Prostate gland (tissue), 2 donors: Measurements from ENCODE around the gene GRID1. TPM values are rescaled to one million over a fixed set of nuclear protein-coding genes. Genes with fewer than 3 reads are reported as not detected.

Experiments
- DNase-seq: peaks from one replicate; pipeline ENCODE4 v3.0.0-alpha.2; 2019; ENCODE audit warnings: low spot score
- H3K27ac ChIP-seq, 2 donors: fragments of 200-600 bp; sonication (generic); 2 replicates each; pipeline ENCODE4 v1.5.1; 2017 to 2019
- H3K27me3 ChIP-seq: fragments of 200-600 bp; sonication (generic); replicated peaks from 2 replicates; pipeline ENCODE4 v1.5.1; 2019; ENCODE audit not compliant: insufficient read depth
- H3K36me3 ChIP-seq, 2 donors: fragments of 200-600 bp; sonication (generic); 1 replicate in 1 of 2; 2 replicates in 1 of 2; pipeline versions ENCODE4 v1.5.1 to v1.8.1; 2017 to 2019
- H3K4me1 ChIP-seq: fragments of 200-600 bp; sonication (generic); replicated peaks from 2 replicates; pipeline ENCODE4 v1.5.1; 2019
- H3K4me3 ChIP-seq, 2 donors: fragments of 200-600 bp; sonication (generic); 2 replicates each; pipeline ENCODE4 v1.5.1; 2017 to 2019
- H3K9me3 ChIP-seq: fragments of 200-600 bp; sonication (generic); 2 replicates; pipeline ENCODE4 v1.5.1; 2017
- CTCF ChIP-seq, 4 experiments: fragments of 200-600 bp in 2 of 4; fragments of 450-650 bp in 2 of 4; sonication (generic) in 2 of 4; IDR thresholded peaks; 1 replicate in 3 of 4; 2 replicates in 1 of 4; pipeline ENCODE4 v1.5.1; 2016 to 2019; ENCODE audit warnings: antibody characterized with exemption in 4 of 4, mild to moderate bottlenecking in 2 of 4, moderate library complexity in 2 of 4
- POLR2A ChIP-seq: fragments of 450-650 bp; IDR thresholded peaks from one replicate; pipeline ENCODE4 v1.6.1; 2016; ENCODE audit warnings: antibody characterized with exemption, mild to moderate bottlenecking
- POLR2AphosphoS5 ChIP-seq: sonication (generic); formaldehyde crosslinking; IDR thresholded peaks from one replicate; pipeline ENCODE4 v1.6.1; 2017; ENCODE audit warnings: antibody characterized with exemption
- WGBS: methylation state at CpG from one replicate; pipeline ENCODE4 v1.1.5; 2018; 5-methylcytosine and 5-hydroxymethylcytosine counted together
- intact Hi-C: fragments of 100-400 bp; cut with DNase I; formaldehyde crosslinking; loops from one replicate; pipeline ENCODE4 v1.14.2; 2022
- total RNA-seq, 2 donors: library from RNA; depleted of rRNA; stranded (reverse); fragments of >200 nt; gene quantifications; one replicate each; pipeline ENCODE4 v1.1.0, GENCODE V29; 2016

Gene GRID1
- total RNA-seq, 2 donors from 2014 or later: 1.0 to 10.0 TPM

- H3K36me3 ChIP-seq: no peaks in the 10 kb centered on the region
- intact Hi-C loops: no loop called here
- H3K27me3 ChIP-seq: no peaks in the 10 kb centered on the region
- H3K27ac ChIP-seq: no peak overlapping the region
- no peaks in the 10 kb centered on the region for H3K9me3 ChIP-seq
- DNase-seq: no peak
- TF ChIP-seq CTCF (IDR thresholded peaks at IDR 0.05): no peak
- TF ChIP-seq POLR2A: no peak
- TF ChIP-seq POLR2AphosphoS5: no peak
- H3K4me3 ChIP-seq: no peak overlapping the region
- no peaks in the 10 kb centered on the region for H3K4me1 ChIP-seq
- WGBS: 59% methylated on average over 6 of the region's 6 CpGs
Observed at GRCh38 chr10:86260564-86260963, 106.0 kb downstream of the GRID1 start.

GRCh38 chr10:86259901-86260562 is 106.6 kb downstream of the GRID1 start:
- no peak for DNase-seq
- no peaks in the 10 kb centered on the region for H3K27me3 ChIP-seq
- no peak overlapping the region for H3K4me3 ChIP-seq
- H3K27ac ChIP-seq: no peak overlapping the region
- intact Hi-C loops: no loop called here
- WGBS: 82% methylated on average over 4 of the region's 4 CpGs
- TF ChIP-seq POLR2A (no peak), CTCF (IDR thresholded peaks at IDR 0.05) (no peak)
- no peaks in the 10 kb centered on the region for H3K36me3 ChIP-seq
- no peaks in the 10 kb centered on the region for H3K4me1 ChIP-seq
- no peaks in the 10 kb centered on the region for H3K9me3 ChIP-seq

GRCh38 chr10:86258941-86259340 is 107.7 kb downstream of the GRID1 start:
- H3K27me3 ChIP-seq: no peaks in the 10 kb centered on the region
- H3K9me3 ChIP-seq: no peaks in the 10 kb centered on the region
- no peak overlapping the region for H3K4me3 ChIP-seq
- no peak overlapping the region for H3K27ac ChIP-seq
- TF ChIP-seq POLR2A: no peak
- no peak for TF ChIP-seq POLR2AphosphoS5
- TF ChIP-seq CTCF (IDR thresholded peaks at IDR 0.05): no peak
- no peak for DNase-seq
- H3K36me3 ChIP-seq: no peaks in the 10 kb centered on the region
- H3K4me1 ChIP-seq: no peaks in the 10 kb centered on the region
- WGBS: 40% methylated on average over 3 of the region's 3 CpGs
- intact Hi-C loops: no loop called here

GRCh38 chr10:86258499-86258898 is 108.1 kb downstream of the GRID1 start:
- no peak for DNase-seq
- Histone ChIP-seq H3K4me3 (no peak overlapping the region), H3K36me3 (no peaks in the 10 kb centered on the region), H3K27me3 (no peaks in the 10 kb centered on the region), H3K27ac (no peak overlapping the region), H3K9me3 (no peaks in the 10 kb centered on the region), H3K4me1 (no peaks in the 10 kb centered on the region)
- intact Hi-C loops: no loop called here
- no peak for TF ChIP-seq POLR2AphosphoS5
- no peak for TF ChIP-seq CTCF (IDR thresholded peaks at IDR 0.05)
- no peak for TF ChIP-seq POLR2A
- 53% methylated on average over 1 of the region's 1 CpG for WGBS

- no peak overlapping the region for H3K27ac ChIP-seq
- WGBS: 98% methylated on average over 2 of the region's 2 CpGs
- no peaks in the 10 kb centered on the region for H3K4me1 ChIP-seq
- DNase-seq: no peak
- intact Hi-C loops: no loop called here
- no peaks in the 10 kb centered on the region for H3K36me3 ChIP-seq
- no peak overlapping the region for H3K4me3 ChIP-seq
- no peaks in the 10 kb centered on the region for H3K9me3 ChIP-seq
- no peaks in the 10 kb centered on the region for H3K27me3 ChIP-seq
- TF ChIP-seq CTCF (IDR thresholded peaks at IDR 0.05) (no peak), POLR2A (no peak), POLR2AphosphoS5 (no peak)
Observed at GRCh38 chr10:86257683-86258082, 108.9 kb downstream of the GRID1 start.
